UCSD-AML1 (cell line): Measurements from ENCODE around the gene MAMDC2.
"Not testable (repeated sequence)": the region's sequence is repeated elsewhere in the genome, so short reads cannot be mapped to it uniquely, and the experiment has no call there.

ENCODE experiments used
- DNase-seq: peaks from one replicate; lab custom pipeline; 2025; ENCODE audit not compliant: unreplicated experiment; lab: John Stamatoyannopoulos, UW

Gene MAMDC2

GRCh38 chr9:70038171-70038621 is 5.5 kb upstream of the MAMDC2 start:
- not testable (repeated sequence) for DNase-seq

- DNase-seq = no peak
Measured at GRCh38 chr9:70040376-70040903, 3.2 kb upstream of the MAMDC2 start.

- no peak for DNase-seq
Measured at GRCh38 chr9:70042461-70043215, 1.0 kb upstream of the MAMDC2 start.

- DNase-seq = no peak
Measured at GRCh38 chr9:70043285-70043684, 363 bp upstream of the MAMDC2 start.

- DNase-seq = no peak
Measured at GRCh38 chr9:70044490-70045307, 1.1 kb downstream of the MAMDC2 start.

- DNase-seq = no peak
Measured at GRCh38 chr9:70045452-70045851, 1.8 kb downstream of the MAMDC2 start.

- peak; percentile 24 for DNase-seq
Measured at GRCh38 chr9:70046274-70047070, 2.8 kb downstream of the MAMDC2 start.

GRCh38 chr9:70049236-70049635 is 5.6 kb downstream of the MAMDC2 start:
- DNase-seq = no peak

GRCh38 chr9:70049672-70050271 is 6.1 kb downstream of the MAMDC2 start:
- no peak for DNase-seq

GRCh38 chr9:70052768-70053167 is 9.1 kb downstream of the MAMDC2 start:
- DNase-seq = no peak

- DNase-seq = no peak
Measured at GRCh38 chr9:70053864-70054263, 10.2 kb downstream of the MAMDC2 start.

GRCh38 chr9:70054521-70054920 is 10.9 kb downstream of the MAMDC2 start:
- DNase-seq = no peak

GRCh38 chr9:70055406-70056210 is 12.0 kb downstream of the MAMDC2 start:
- no peak for DNase-seq

- no peak for DNase-seq
Measured at GRCh38 chr9:70056211-70056944, 12.7 kb downstream of the MAMDC2 start.

GRCh38 chr9:70058569-70059116 is 15.0 kb downstream of the MAMDC2 start:
- no peak for DNase-seq

GRCh38 chr9:70060148-70060882 is 16.7 kb downstream of the MAMDC2 start:
- DNase-seq = no peak

- no peak for DNase-seq
Measured at GRCh38 chr9:70060883-70061507, 17.3 kb downstream of the MAMDC2 start.

- DNase-seq = no peak
Measured at GRCh38 chr9:70061776-70062175, 18.1 kb downstream of the MAMDC2 start.
